Lung (tissue), 12 donors: Measurements from ENCODE around the gene DUS4L. TPM values are rescaled to one million over a fixed set of nuclear protein-coding genes. Genes with fewer than 3 reads are reported as not detected.

Experiments
- ATAC-seq: fragments of 200-7000 bp; cut with Tn5 transposase; one replicate; pipeline ENCODE4 v1.9.1; 2020; ENCODE audit warnings: moderate number of reproducible peaks; ENCODE audit not compliant: insufficient read depth, low FRiP score
- DNase-seq, 3 donors: peaks; one replicate each; pipeline ENCODE4 v3.0.0-alpha.2; 2013 to 2017
- H3K27ac ChIP-seq, 2 donors: one replicate each; pipeline ENCODE4 v1.5.1; 2013; ENCODE audit warnings: mild to moderate bottlenecking in 2 of 2, moderate library complexity in 2 of 2, control low read depth in 1 of 2, inconsistent platforms in 1 of 2, low read depth in 1 of 2, low read length in 1 of 2
- H3K27me3 ChIP-seq, 3 donors: one replicate each; pipeline ENCODE4 v1.5.1; 2013; ENCODE audit warnings: low read length in 2 of 3; ENCODE audit not compliant: control insufficient read depth in 3 of 3, insufficient read depth in 3 of 3
- H3K36me3 ChIP-seq, 4 donors: one replicate each; pipeline ENCODE4 v1.5.1; 2013; ENCODE audit warnings: low read length in 4 of 4, mild to moderate bottlenecking in 1 of 4, moderate library complexity in 1 of 4; ENCODE audit not compliant: control insufficient read depth in 4 of 4, insufficient read depth in 4 of 4
- H3K4me1 ChIP-seq, 5 donors: one replicate each; pipeline ENCODE4 v1.5.1; 2013; ENCODE audit warnings: low read length in 5 of 5, mild to moderate bottlenecking in 2 of 5, moderate library complexity in 1 of 5; ENCODE audit not compliant: control insufficient read depth in 5 of 5, insufficient read depth in 5 of 5
- H3K4me3 ChIP-seq: one replicate; pipeline ENCODE4 v1.5.1; 2013; ENCODE audit warnings: mild to moderate bottlenecking, control low read depth, moderate library complexity
- H3K9ac ChIP-seq, 2 donors: one replicate each; pipeline ENCODE4 v1.5.1; 2013; ENCODE audit warnings: low read length in 2 of 2, control low read depth in 1 of 2; ENCODE audit not compliant: insufficient read depth in 1 of 2
- H3K9me3 ChIP-seq, 4 donors: one replicate each; pipeline ENCODE4 v1.5.1; 2013; ENCODE audit warnings: low read length in 3 of 4, mild to moderate bottlenecking in 1 of 4, moderate library complexity in 1 of 4; ENCODE audit not compliant: control insufficient read depth in 4 of 4, insufficient read depth in 3 of 4
- CTCF ChIP-seq: IDR thresholded peaks from 2 replicates; pipeline ENCODE4 v1.5.1; 2012; ENCODE audit warnings: mild to moderate bottlenecking; ENCODE audit errors: control extremely low read depth, extremely low read depth
- WGBS, 2 donors: extraction: QIAGEN DNeasy Blood & Tissue Kit; methylation state at CpG; one replicate each; pipeline ENCODE4 v1.1.7; 2013; 5-methylcytosine and 5-hydroxymethylcytosine counted together
- polyA plus RNA-seq, 2 donors: library from polyadenylated mRNA; stranded (reverse); fragments of 200-250 nt; gene quantifications; one replicate each; pipeline ENCODE4 v1.2.1, GENCODE V29; 2013
- total RNA-seq, 2 donors: library from RNA; depleted of rRNA in 1 of 2; stranded (reverse); fragments of >200 nt in 1 of 2; gene quantifications; one replicate each; pipeline ENCODE4 v1.2.1, GENCODE V29; 2014 to 2021
- donor health status: control.
- donor health status: control.
- donor health status: Bipolar disorder and iron deficiency.
- donor health status: healthy.
- donor health status: DM: yes; HTN: yes; CAD: no.

DUS4L gene
- total and polyA plus RNA-seq, 4 donors: 3.5 to 14.8 (median 5.0) TPM

- WGBS, 2 donors: 97 to 98% methylated on average over 2 of the region's 2 CpGs
- no peak overlapping the region for H3K27ac ChIP-seq
- no peak overlapping the region for H3K4me3 ChIP-seq
- no peak for TF ChIP-seq CTCF
- H3K36me3 ChIP-seq: peaks cover 0 to 17% (median 6%) of the 10 kb centered on the region in 4 donors
- no peak for DNase-seq
- H3K9ac ChIP-seq: no peak overlapping the region
- H3K4me1 ChIP-seq: peaks cover 0 to 2% (median 0%) of the 10 kb centered on the region in 5 donors
- no peak for ATAC-seq
- no peaks in the 10 kb centered on the region for H3K27me3 ChIP-seq
- no peaks in the 10 kb centered on the region for H3K9me3 ChIP-seq
These were observed 6.5 kb downstream of the DUS4L start for GRCh38 chr7:107570298-107570697.

- H3K36me3 ChIP-seq: peaks cover 0 to 23% (median 3%) of the 10 kb centered on the region in 4 donors
- H3K27ac ChIP-seq: no peak overlapping the region
- H3K27me3 ChIP-seq: no peaks in the 10 kb centered on the region
- no peak overlapping the region for H3K9ac ChIP-seq
- no peak overlapping the region for H3K4me3 ChIP-seq
- no peak for ATAC-seq
- H3K4me1 ChIP-seq: no peaks in the 10 kb centered on the region
- 92 to 95% methylated on average over 4 of the region's 4 CpGs for WGBS, 2 donors
- TF ChIP-seq CTCF: no peak
- no peak for DNase-seq
- no peaks in the 10 kb centered on the region for H3K9me3 ChIP-seq
These were observed 9.8 kb downstream of the DUS4L start for GRCh38 chr7:107573537-107573936.

GRCh38 chr7:107579554-107579884 is 15.7 kb downstream of the DUS4L start:
- H3K4me1 ChIP-seq: peaks cover 0 to 7% (median 0%) of the 10 kb centered on the region in 5 donors
- peak overlapping the region; percentile 91 to 97 for H3K9ac ChIP-seq
- no peak for TF ChIP-seq CTCF
- DNase-seq: peak in 1 of 3 donors; percentile 48
- peak overlapping the region; percentile 98 to 100 for H3K27ac ChIP-seq
- H3K27me3 ChIP-seq: no peaks in the 10 kb centered on the region
- H3K9me3 ChIP-seq: no peaks in the 10 kb centered on the region
- H3K4me3 ChIP-seq: peak overlapping the region; percentile 87
- H3K36me3 ChIP-seq: peaks cover 0 to 8% (median 2%) of the 10 kb centered on the region in 4 donors
- WGBS, 2 donors: 2% methylated on average over 9 of the region's 9 CpGs
- no peak for ATAC-seq
